Mammary epithelial cell (primary cell): ENCODE data around the gene ZNF451.
"Not testable (repeated sequence)": the region's sequence is repeated elsewhere in the genome, so short reads cannot be mapped to it uniquely, and the experiment has no call there.

ENCODE experiments used
- EZH2 ChIP-seq: IDR thresholded peaks from 2 replicates; pipeline ENCODE4 v1.6.1; 2012; ENCODE audit warnings: low read length, inconsistent platforms, borderline replicate concordance
- TF ChIP-seq, protein P1 (sequence below), 2 donors: IDR thresholded peaks in 1 of 2; conservative IDR thresholded peaks in 1 of 2; 2 replicates each; pipeline ENCODE4 v1.5.1; 2011 to 2012; ENCODE audit warnings: inconsistent platforms in 2 of 2, low read length in 2 of 2, mild to moderate bottlenecking in 2 of 2, control low read depth in 1 of 2, low read depth in 1 of 2; ENCODE audit not compliant: insufficient read depth in 1 of 2; ENCODE audit errors: extremely low read depth in 1 of 2

- TF ChIP-seq, protein P1, sequence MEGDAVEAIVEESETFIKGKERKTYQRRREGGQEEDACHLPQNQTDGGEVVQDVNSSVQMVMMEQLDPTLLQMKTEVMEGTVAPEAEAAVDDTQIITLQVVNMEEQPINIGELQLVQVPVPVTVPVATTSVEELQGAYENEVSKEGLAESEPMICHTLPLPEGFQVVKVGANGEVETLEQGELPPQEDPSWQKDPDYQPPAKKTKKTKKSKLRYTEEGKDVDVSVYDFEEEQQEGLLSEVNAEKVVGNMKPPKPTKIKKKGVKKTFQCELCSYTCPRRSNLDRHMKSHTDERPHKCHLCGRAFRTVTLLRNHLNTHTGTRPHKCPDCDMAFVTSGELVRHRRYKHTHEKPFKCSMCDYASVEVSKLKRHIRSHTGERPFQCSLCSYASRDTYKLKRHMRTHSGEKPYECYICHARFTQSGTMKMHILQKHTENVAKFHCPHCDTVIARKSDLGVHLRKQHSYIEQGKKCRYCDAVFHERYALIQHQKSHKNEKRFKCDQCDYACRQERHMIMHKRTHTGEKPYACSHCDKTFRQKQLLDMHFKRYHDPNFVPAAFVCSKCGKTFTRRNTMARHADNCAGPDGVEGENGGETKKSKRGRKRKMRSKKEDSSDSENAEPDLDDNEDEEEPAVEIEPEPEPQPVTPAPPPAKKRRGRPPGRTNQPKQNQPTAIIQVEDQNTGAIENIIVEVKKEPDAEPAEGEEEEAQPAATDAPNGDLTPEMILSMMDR (conservative IDR thresholded peaks at IDR 0.05 in 1 of 2, IDR thresholded peaks at IDR 0.05 in 1 of 2; ENCODE audit: extremely low read depth in 1 of 2, insufficient read depth in 1 of 2, low read depth in 1 of 2, low read length in 2 of 2), result not testable (repeated sequence)
- TF ChIP-seq EZH2, result not testable (repeated sequence)
Observed at GRCh38 chr6:57044061-57044460, 45.9 kb upstream of the ZNF451 start.
